Esophagus muscularis mucosa (tissue), 3 donors: Measurements from ENCODE around the gene NPC1.

Source experiments
- EP300 ChIP-seq: sonication (generic); formaldehyde crosslinking; IDR thresholded peaks from one replicate; pipeline ENCODE4 v1.6.1; 2017; ENCODE audit warnings: antibody characterized with exemption
- TF ChIP-seq, protein P1 (sequence below), 3 experiments: fragments of 200-600 bp in 2 of 3; fragments of 450-650 bp in 1 of 3; sonication (generic) in 2 of 3; IDR thresholded peaks; one replicate each; pipeline ENCODE4 v1.5.1; 2017 to 2019; ENCODE audit warnings: antibody characterized with exemption in 3 of 3, mild to moderate bottlenecking in 2 of 3, moderate library complexity in 1 of 3

DNA sequence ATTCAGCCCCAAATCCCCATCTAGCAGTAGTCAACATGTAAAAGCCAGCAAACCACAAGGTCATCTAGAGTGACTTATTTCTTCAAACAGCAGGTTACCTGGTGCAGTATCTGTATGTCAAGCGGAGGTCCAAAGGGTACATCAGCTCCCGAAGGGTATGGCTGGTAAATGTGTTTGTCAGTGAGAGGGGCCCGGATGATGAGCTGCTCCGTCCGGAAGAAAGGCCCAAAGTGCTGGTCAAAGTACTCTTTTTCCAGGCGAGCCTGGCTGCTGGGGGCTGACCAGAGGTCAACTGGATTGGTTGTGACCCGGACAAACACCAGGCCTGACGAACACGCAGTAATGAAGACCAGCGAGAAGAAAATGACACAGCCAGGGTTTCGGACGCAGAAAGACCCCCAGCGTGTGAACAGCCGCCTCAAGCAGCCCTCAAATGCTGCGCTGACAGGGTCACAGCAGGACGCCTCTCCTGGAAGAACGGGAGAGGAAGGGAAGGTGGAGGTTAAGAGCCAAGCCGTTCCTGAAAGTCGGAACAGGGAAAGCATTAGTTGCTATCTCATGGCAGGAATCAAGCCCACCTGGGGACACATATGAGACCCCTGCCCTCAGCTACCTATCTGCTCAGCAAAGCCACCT lies 30.0 kb downstream of the NPC1 start:
- TF ChIP-seq, protein P1, sequence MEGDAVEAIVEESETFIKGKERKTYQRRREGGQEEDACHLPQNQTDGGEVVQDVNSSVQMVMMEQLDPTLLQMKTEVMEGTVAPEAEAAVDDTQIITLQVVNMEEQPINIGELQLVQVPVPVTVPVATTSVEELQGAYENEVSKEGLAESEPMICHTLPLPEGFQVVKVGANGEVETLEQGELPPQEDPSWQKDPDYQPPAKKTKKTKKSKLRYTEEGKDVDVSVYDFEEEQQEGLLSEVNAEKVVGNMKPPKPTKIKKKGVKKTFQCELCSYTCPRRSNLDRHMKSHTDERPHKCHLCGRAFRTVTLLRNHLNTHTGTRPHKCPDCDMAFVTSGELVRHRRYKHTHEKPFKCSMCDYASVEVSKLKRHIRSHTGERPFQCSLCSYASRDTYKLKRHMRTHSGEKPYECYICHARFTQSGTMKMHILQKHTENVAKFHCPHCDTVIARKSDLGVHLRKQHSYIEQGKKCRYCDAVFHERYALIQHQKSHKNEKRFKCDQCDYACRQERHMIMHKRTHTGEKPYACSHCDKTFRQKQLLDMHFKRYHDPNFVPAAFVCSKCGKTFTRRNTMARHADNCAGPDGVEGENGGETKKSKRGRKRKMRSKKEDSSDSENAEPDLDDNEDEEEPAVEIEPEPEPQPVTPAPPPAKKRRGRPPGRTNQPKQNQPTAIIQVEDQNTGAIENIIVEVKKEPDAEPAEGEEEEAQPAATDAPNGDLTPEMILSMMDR (IDR thresholded peaks at IDR 0.05): no peak
- no peak for TF ChIP-seq EP300
